GM19238 (cell line): ENCODE results near the gene BBS1.

ENCODE experiments used
- DNase-seq: peaks from one replicate; pipeline ENCODE4 v3.0.0; 2011; ENCODE audit warnings: low spot score; ENCODE audit not compliant: insufficient read length

Gene BBS1

GRCh38 chr11:66549696-66550095 lies 39.3 kb downstream of the BBS1 start:
- no peak for DNase-seq

- DNase-seq: no peak
Observed at GRCh38 chr11:66550887-66551286, 40.5 kb downstream of the BBS1 start.

GRCh38 chr11:66554602-66555001 lies 44.2 kb downstream of the BBS1 start:
- no peak for DNase-seq

GRCh38 chr11:66555416-66555815 lies 45.0 kb downstream of the BBS1 start:
- no peak for DNase-seq

- no peak for DNase-seq
Observed at GRCh38 chr11:66556086-66556485, 45.7 kb downstream of the BBS1 start.

GRCh38 chr11:66557733-66558326 lies 47.4 kb downstream of the BBS1 start:
- no peak for DNase-seq

GRCh38 chr11:66559142-66559865 lies 48.9 kb downstream of the BBS1 start:
- no peak for DNase-seq

- DNase-seq: no peak
Observed at GRCh38 chr11:66559866-66560676, 49.6 kb downstream of the BBS1 start.

GRCh38 chr11:66561178-66561974 lies 50.9 kb downstream of the BBS1 start:
- DNase-seq: no peak

- no peak for DNase-seq
Observed at GRCh38 chr11:66561975-66562248, 51.5 kb downstream of the BBS1 start.

- no peak for DNase-seq
Observed at GRCh38 chr11:66562275-66562674, 51.8 kb downstream of the BBS1 start.

- no peak for DNase-seq
Observed at GRCh38 chr11:66562907-66563583, 52.6 kb downstream of the BBS1 start.

GRCh38 chr11:66563832-66564231 lies 53.4 kb downstream of the BBS1 start:
- DNase-seq: no peak

- no peak for DNase-seq
Observed at GRCh38 chr11:66564538-66564937, 54.1 kb downstream of the BBS1 start.

- DNase-seq: no peak
Observed at GRCh38 chr11:66564984-66565383, 54.5 kb downstream of the BBS1 start.

GRCh38 chr11:66566221-66566620 lies 55.8 kb downstream of the BBS1 start:
- no peak for DNase-seq

- no peak for DNase-seq
Observed at GRCh38 chr11:66567787-66568123, 57.3 kb downstream of the BBS1 start.

GRCh38 chr11:66568124-66568916 lies 57.9 kb downstream of the BBS1 start, which contains the start of gene CTSF:
Gene CTSF, minus strand, starts transcription at chr11:66568606. Its CDS starts 120 bp downstream, at chr11:66568486.
- peak; percentile 78 for DNase-seq

- DNase-seq: no peak
Observed at GRCh38 chr11:66569076-66569475, 58.6 kb downstream of the BBS1 start.

- DNase-seq: no peak
Observed at GRCh38 chr11:66570079-66570849, 59.8 kb downstream of the BBS1 start.
